ENCODE measurements around the gene ATOH8. TPM values are rescaled to one million over a fixed set of nuclear protein-coding genes. Genes with fewer than 3 reads are reported as not detected.

Gene ATOH8
- total RNA-seq, 1 donor from 2014 or later: 13.8 TPM

DNA sequence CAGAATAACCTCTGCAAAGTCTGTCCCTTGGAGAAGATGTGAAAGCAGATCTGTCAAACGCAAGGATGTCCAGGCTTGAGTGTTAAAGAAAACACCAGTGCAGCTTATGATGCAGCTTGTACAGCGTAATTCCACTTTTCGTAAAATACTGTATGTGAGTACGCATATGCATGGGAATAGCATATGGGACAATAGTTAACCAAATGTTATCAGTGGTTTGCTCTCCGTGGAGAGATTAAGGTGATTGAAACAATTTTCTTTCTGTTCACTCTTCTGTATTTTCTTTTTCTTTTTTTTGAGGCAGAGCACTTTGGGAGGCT, 27.2 kb downstream of the ATOH8 start:
- H3K4me3 Mint-ChIP-seq: no peak overlapping the region
- H3K27me3 Mint-ChIP-seq (ENCODE audit: low read depth): no peaks in the 10 kb centered on the region
- no peak for DNase-seq (ENCODE audit: low spot score in 2 of 2, unreplicated experiment in 2 of 2)
- peaks cover 7% of the 10 kb centered on the region for H3K4me1 Mint-ChIP-seq
- no peaks in the 10 kb centered on the region for H3K9me3 Mint-ChIP-seq
- H3K27ac Mint-ChIP-seq: no peak overlapping the region
- TF ChIP-seq CTCF (IDR thresholded peaks at IDR 0.05; ENCODE audit: unreplicated experiment): no peak
- peaks cover 3% of the 10 kb centered on the region for H3K36me3 Mint-ChIP-seq

DNA sequence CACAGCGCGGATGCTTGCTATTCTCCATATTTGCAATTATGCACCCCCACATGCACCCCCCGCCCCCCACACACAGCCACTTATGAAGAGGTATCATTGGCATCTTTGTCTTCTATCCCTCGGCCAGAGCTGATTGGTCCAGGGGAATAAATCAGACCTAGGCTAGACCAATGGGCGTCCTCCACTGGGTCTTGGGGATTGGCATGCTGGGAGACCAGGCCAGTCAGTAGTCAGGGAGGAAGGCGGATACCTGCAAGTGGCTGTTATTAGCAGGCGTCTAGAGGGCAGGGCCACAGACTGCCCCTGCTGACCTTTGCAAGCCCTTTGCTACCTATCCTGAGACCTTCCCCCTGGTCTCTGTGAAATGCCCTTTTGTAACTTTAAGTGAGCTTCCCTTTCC, 30.0 kb downstream of the ATOH8 start:
- H3K9me3 Mint-ChIP-seq: no peaks in the 10 kb centered on the region
- TF ChIP-seq CTCF (IDR thresholded peaks at IDR 0.05; ENCODE audit: unreplicated experiment): no peak

DNA sequence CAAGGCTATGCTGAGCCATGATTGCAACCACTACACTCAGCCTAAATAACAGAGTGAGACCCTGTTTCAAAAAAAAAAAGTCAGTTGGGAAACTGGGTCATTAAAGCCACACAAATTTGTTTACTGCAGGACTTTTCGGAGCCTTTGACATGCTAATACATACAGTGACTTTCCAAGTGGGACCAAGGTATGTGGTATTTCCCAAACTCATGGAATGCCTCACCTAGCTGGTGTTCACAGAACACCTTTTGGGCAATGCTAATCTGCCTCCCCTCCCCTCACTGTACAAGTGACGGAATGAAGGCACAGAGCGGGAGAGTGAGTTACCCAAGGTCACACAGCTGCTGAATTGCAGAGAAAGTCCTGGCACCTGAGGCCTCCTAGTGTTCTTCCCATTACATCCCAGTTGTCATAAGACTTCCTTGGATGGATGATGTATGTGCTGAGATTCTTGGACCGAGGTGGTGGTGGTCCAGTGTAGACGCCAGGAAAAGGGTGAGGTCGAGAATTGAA, 30.7 kb downstream of the ATOH8 start:
- Mint-ChIP-seq H3K36me3 (peaks cover 3% of the 10 kb centered on the region), H3K27ac (no peak overlapping the region), H3K9me3 (no peaks in the 10 kb centered on the region), H3K4me1 (peaks cover 7% of the 10 kb centered on the region), H3K4me3 (no peak overlapping the region), H3K27me3 (ENCODE audit: low read depth) (no peaks in the 10 kb centered on the region)
- TF ChIP-seq CTCF (IDR thresholded peaks at IDR 0.05; ENCODE audit: unreplicated experiment): no peak
- no peak for DNase-seq (ENCODE audit: low spot score in 2 of 2, unreplicated experiment in 2 of 2)

More for the DNA sequence above, 30.0 kb downstream of the ATOH8 start:
- Mint-ChIP-seq H3K4me1 (peaks cover 7% of the 10 kb centered on the region), H3K4me3 (no peak overlapping the region), H3K36me3 (peaks cover 3% of the 10 kb centered on the region), H3K27me3 (ENCODE audit: low read depth) (no peaks in the 10 kb centered on the region), H3K27ac (no peak overlapping the region)
- no peak for DNase-seq (ENCODE audit: low spot score in 2 of 2, unreplicated experiment in 2 of 2)

DNA sequence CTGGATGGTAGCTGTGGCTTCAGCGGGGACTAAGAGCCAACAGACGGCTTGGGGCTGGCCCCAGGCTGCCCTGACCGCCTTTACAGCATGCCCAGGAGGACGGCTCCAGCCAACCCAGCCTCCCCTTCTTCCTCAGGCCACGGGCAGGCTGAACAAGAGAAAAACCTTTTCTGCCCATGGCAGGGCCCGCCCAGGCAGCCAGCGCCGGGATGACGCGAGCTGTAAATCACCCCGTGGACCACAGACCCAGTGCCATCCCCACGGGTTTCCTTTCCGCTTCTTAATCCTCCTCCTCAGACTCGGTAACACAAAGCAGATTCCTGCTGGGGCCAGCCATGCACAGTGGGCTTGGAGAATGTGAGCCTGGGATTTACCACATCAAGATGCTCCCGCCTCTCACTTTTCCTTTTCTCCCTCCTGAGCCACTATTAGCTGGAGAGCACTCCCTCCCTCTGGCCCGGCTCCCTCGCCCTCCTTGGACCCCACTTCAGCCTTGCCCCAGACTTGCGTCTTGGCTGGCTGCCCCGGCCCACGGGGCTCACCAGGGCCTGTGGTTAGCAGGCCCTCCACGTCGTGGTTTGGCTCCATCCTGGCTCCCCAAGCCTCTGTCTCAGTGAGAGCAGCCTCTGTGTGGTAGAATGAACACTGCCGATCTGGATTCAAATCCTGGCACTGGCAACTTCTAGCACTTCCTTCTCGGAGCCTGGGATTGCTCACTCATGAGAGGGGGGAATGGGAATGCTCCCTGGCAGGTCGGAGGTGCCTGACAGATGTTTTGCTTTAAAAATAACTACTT, 31.4 kb downstream of the ATOH8 start:
- Mint-ChIP-seq H3K27ac (peak overlapping the region; percentile 39), H3K4me1 (peaks cover 7% of the 10 kb centered on the region), H3K27me3 (ENCODE audit: low read depth) (no peaks in the 10 kb centered on the region), H3K9me3 (no peaks in the 10 kb centered on the region), H3K4me3 (no peak overlapping the region), H3K36me3 (peaks cover 3% of the 10 kb centered on the region)
- TF ChIP-seq CTCF (IDR thresholded peaks at IDR 0.05; ENCODE audit: unreplicated experiment): no peak
- no peak for DNase-seq (ENCODE audit: low spot score in 2 of 2, unreplicated experiment in 2 of 2)

DNA sequence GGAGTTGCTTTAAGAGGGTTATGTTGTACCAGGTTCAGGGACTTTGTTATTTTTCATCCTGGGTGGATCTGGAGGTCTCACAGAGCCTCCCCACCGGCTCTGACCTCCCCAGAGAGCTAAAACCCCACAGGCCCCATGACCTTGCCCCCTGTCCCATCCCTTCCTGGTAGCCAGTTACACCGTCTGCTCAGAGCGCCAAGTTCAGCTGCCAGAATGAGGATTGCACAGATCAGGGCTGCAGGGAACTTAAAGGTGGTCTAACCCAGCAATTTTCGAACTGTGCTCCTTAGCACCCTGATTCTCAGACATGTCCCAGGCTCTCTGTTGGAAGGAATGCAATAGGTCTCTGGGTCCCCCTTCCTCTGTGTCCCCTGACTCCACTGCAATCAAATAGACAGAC, 32.1 kb downstream of the ATOH8 start:
- peaks cover 3% of the 10 kb centered on the region for H3K4me1 Mint-ChIP-seq
- H3K4me3 Mint-ChIP-seq: no peak overlapping the region
- H3K9me3 Mint-ChIP-seq: no peaks in the 10 kb centered on the region
- H3K36me3 Mint-ChIP-seq: peaks cover 3% of the 10 kb centered on the region
- no peak for DNase-seq (ENCODE audit: low spot score in 2 of 2, unreplicated experiment in 2 of 2)
- H3K27ac Mint-ChIP-seq: no peak overlapping the region
- no peaks in the 10 kb centered on the region for H3K27me3 Mint-ChIP-seq (ENCODE audit: low read depth)
- no peak for TF ChIP-seq CTCF (IDR thresholded peaks at IDR 0.05; ENCODE audit: unreplicated experiment)

All from mesothelial cell of epicardium (in vitro differentiated cells).